PFSK-1 (cell line): ENCODE measurements around the gene MINDY4.

Experiments used
- POLR2AphosphoS5 ChIP-seq: IDR thresholded peaks from 2 replicates; pipeline ENCODE4 v1.6.1; 2012; ENCODE audit warnings: low read depth, mild to moderate bottlenecking, control low read depth, low read length, moderate library complexity
- SIN3A ChIP-seq: IDR thresholded peaks from 2 replicates; pipeline ENCODE4 v1.6.1; 2012; ENCODE audit warnings: mild to moderate bottlenecking, low read length, moderate library complexity, borderline replicate concordance; ENCODE audit not compliant: insufficient read depth
- TAF1 ChIP-seq: IDR thresholded peaks from 2 replicates; pipeline ENCODE4 v1.6.1; 2012; ENCODE audit warnings: low read length, control low read depth, borderline replicate concordance; ENCODE audit not compliant: insufficient read depth
- TF ChIP-seq, protein P1 (sequence below), 2 experiments: IDR thresholded peaks; 2 replicates each; pipeline versions ENCODE4 v1.6.1 to v1.8.0; 2011 to 2012; ENCODE audit warnings: low read depth in 2 of 2, low read length in 2 of 2, control low read depth in 1 of 2, inconsistent platforms in 1 of 2, mild to moderate bottlenecking in 1 of 2, moderate library complexity in 1 of 2; ENCODE audit not compliant: insufficient read depth in 1 of 2

DNA sequence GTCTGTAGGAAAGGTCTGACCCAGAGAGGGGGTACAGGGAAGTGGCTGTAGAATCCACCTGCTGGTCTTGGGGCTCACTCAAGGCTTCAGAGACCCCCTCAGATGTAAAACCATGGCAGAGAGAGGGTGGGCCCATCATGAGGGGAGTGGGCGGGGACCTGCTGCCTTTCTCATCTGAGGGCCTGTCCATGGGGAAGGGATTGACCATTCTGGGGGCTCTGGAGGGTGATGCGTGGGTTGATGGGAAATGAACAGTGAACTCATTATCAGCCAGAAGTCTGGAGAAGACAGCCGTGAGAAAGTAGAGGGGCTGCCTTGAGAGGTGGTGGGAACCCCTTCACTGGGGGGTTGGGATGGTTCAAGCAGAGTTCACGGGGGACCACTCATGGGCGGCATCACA lies 66.8 kb downstream of the MINDY4 start:
- TF ChIP-seq TAF1 (no peak), SIN3A (no peak), POLR2AphosphoS5 (no peak)
- TF ChIP-seq, protein P1, sequence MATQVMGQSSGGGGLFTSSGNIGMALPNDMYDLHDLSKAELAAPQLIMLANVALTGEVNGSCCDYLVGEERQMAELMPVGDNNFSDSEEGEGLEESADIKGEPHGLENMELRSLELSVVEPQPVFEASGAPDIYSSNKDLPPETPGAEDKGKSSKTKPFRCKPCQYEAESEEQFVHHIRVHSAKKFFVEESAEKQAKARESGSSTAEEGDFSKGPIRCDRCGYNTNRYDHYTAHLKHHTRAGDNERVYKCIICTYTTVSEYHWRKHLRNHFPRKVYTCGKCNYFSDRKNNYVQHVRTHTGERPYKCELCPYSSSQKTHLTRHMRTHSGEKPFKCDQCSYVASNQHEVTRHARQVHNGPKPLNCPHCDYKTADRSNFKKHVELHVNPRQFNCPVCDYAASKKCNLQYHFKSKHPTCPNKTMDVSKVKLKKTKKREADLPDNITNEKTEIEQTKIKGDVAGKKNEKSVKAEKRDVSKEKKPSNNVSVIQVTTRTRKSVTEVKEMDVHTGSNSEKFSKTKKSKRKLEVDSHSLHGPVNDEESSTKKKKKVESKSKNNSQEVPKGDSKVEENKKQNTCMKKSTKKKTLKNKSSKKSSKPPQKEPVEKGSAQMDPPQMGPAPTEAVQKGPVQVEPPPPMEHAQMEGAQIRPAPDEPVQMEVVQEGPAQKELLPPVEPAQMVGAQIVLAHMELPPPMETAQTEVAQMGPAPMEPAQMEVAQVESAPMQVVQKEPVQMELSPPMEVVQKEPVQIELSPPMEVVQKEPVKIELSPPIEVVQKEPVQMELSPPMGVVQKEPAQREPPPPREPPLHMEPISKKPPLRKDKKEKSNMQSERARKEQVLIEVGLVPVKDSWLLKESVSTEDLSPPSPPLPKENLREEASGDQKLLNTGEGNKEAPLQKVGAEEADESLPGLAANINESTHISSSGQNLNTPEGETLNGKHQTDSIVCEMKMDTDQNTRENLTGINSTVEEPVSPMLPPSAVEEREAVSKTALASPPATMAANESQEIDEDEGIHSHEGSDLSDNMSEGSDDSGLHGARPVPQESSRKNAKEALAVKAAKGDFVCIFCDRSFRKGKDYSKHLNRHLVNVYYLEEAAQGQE (IDR thresholded peaks at IDR 0.05; ENCODE audit: insufficient read depth in 1 of 2, low read depth in 2 of 2, low read length in 2 of 2) = no peak
